Measurements from ENCODE around the gene MCOLN1. TPM values are rescaled to one million over a fixed set of nuclear protein-coding genes. Genes with fewer than 3 reads are reported as not detected.

The MCOLN1 gene
- total and polyA plus RNA-seq, 9 donors, result 6.1 to 20.4 (median 13.6) TPM

GRCh38 chr19:7477758-7478157, 44.7 kb upstream of the MCOLN1 start:
- no peak overlapping the region for H3K4me3 ChIP-seq
- intact Hi-C loops (cut with DNase I), result no loop called here
- H3K27me3 ChIP-seq, result no peaks in the 10 kb centered on the region
- no peak overlapping the region for H3K27ac ChIP-seq
- no peaks in the 10 kb centered on the region for H3K9me3 ChIP-seq
- DNase-seq, result no peak
- H3K4me1 ChIP-seq (ENCODE audit: insufficient read depth), result peaks cover 2% of the 10 kb centered on the region
- no peaks in the 10 kb centered on the region for H3K36me3 ChIP-seq
- TF ChIP-seq POLR2A (IDR thresholded peaks at IDR 0.05) (no peak), CTCF (IDR thresholded peaks at IDR 0.05) (no peak), EP300 (IDR thresholded peaks at IDR 0.05) (no peak)
- 84 to 90% (median 89%) methylated on average over 10 of the region's 10 CpGs for WGBS, 3 donors

GRCh38 chr19:7478173-7478842, 44.1 kb upstream of the MCOLN1 start:
- no peaks in the 10 kb centered on the region for H3K36me3 ChIP-seq
- no peaks in the 10 kb centered on the region for H3K27me3 ChIP-seq
- H3K9me3 ChIP-seq, result no peaks in the 10 kb centered on the region
- intact Hi-C loops (cut with DNase I), result no loop called here
- H3K27ac ChIP-seq, result no peak overlapping the region
- no peak overlapping the region for H3K4me3 ChIP-seq
- TF ChIP-seq CTCF (IDR thresholded peaks at IDR 0.05), result no peak
- TF ChIP-seq EP300 (IDR thresholded peaks at IDR 0.05), result no peak
- no peak for TF ChIP-seq POLR2A (IDR thresholded peaks at IDR 0.05)
- 54 to 64% (median 56%) methylated on average over 22 to 26 of the region's 26 CpGs for WGBS, 3 donors
- peaks cover 2% of the 10 kb centered on the region for H3K4me1 ChIP-seq (ENCODE audit: insufficient read depth)
- DNase-seq, result no peak

- TF ChIP-seq POLR2A (IDR thresholded peaks at IDR 0.05) (no peak), EP300 (IDR thresholded peaks at IDR 0.05) (no peak), CTCF (IDR thresholded peaks at IDR 0.05) (no peak)
- Histone ChIP-seq H3K4me1 (ENCODE audit: insufficient read depth) (peaks cover 2% of the 10 kb centered on the region), H3K36me3 (no peaks in the 10 kb centered on the region), H3K4me3 (no peak overlapping the region), H3K9me3 (no peaks in the 10 kb centered on the region), H3K27ac (no peak overlapping the region), H3K27me3 (no peaks in the 10 kb centered on the region)
- no peak for DNase-seq
- WGBS, 3 donors, result 84 to 91% (median 90%) methylated on average over 8 to 9 of the region's 9 CpGs
- intact Hi-C loops (cut with DNase I), result no loop called here
These were observed 43.6 kb upstream of the MCOLN1 start for GRCh38 chr19:7478843-7479227.

- H3K27ac ChIP-seq, result no peak overlapping the region
- intact Hi-C loops (cut with DNase I), result no loop called here
- peaks cover 2% of the 10 kb centered on the region for H3K4me1 ChIP-seq (ENCODE audit: insufficient read depth)
- H3K36me3 ChIP-seq, result no peaks in the 10 kb centered on the region
- WGBS, 3 donors, result 37 to 54% (median 42%) methylated on average over 11 of the region's 11 CpGs
- no peak overlapping the region for H3K4me3 ChIP-seq
- no peaks in the 10 kb centered on the region for H3K27me3 ChIP-seq
- H3K9me3 ChIP-seq, result no peaks in the 10 kb centered on the region
- peak in 2 of 5 donors; percentile 55 to 69 for DNase-seq
- TF ChIP-seq CTCF (IDR thresholded peaks at IDR 0.05), result no peak
- TF ChIP-seq POLR2A (IDR thresholded peaks at IDR 0.05), result no peak
- TF ChIP-seq EP300 (IDR thresholded peaks at IDR 0.05), result no peak
These were observed 42.0 kb upstream of the MCOLN1 start for GRCh38 chr19:7480222-7480969.

Data from ovary (tissue), 9 donors.